SKM-1 treated with dmso at 0.1 percent for 144 hours (cell line): ENCODE measurements around the gene TMPRSS7.

Experiments
- DNase-seq: peaks from one replicate; lab custom pipeline; 2025; ENCODE audit not compliant: unreplicated experiment; lab: John Stamatoyannopoulos, UW

Gene TMPRSS7

GRCh38 chr3:112034436-112034835, at the start of gene TMPRSS7:
TMPRSS7 (plus strand) TSS chr3:112034736; CDS start chr3:112034846, 110 bp downstream.
- no peak for DNase-seq

- DNase-seq, result no peak
Measured at GRCh38 chr3:111986800-111987199, 47.7 kb upstream of the TMPRSS7 start.

GRCh38 chr3:111989061-111989678, 45.4 kb upstream of the TMPRSS7 start:
- peak; percentile 40 for DNase-seq

- no peak for DNase-seq
Measured at GRCh38 chr3:111993038-111993437, 41.5 kb upstream of the TMPRSS7 start.

GRCh38 chr3:111998636-111999483, 35.7 kb upstream of the TMPRSS7 start, which contains the start of gene TAGLN3:
TAGLN3 (plus strand) TSS chr3:111998922; CDS start chr3:111999423, 501 bp downstream.
- no peak for DNase-seq

- DNase-seq, result no peak
Measured at GRCh38 chr3:111999484-112000324, 34.8 kb upstream of the TMPRSS7 start.

- no peak for DNase-seq
Measured at GRCh38 chr3:112000367-112000771, 34.2 kb upstream of the TMPRSS7 start.

- no peak for DNase-seq
Measured at GRCh38 chr3:112000966-112001365, 33.6 kb upstream of the TMPRSS7 start.

- no peak for DNase-seq
Measured at GRCh38 chr3:112001526-112001925, 33.0 kb upstream of the TMPRSS7 start.

GRCh38 chr3:112002096-112002971, 32.2 kb upstream of the TMPRSS7 start:
- DNase-seq, result no peak

GRCh38 chr3:112003321-112004080, 31.0 kb upstream of the TMPRSS7 start:
- DNase-seq, result no peak

- no peak for DNase-seq
Measured at GRCh38 chr3:112004187-112004586, 30.3 kb upstream of the TMPRSS7 start.

GRCh38 chr3:112004669-112005068, 29.9 kb upstream of the TMPRSS7 start:
- no peak for DNase-seq

- DNase-seq, result no peak
Measured at GRCh38 chr3:112005091-112005672, 29.4 kb upstream of the TMPRSS7 start.

GRCh38 chr3:112007633-112008032, 26.9 kb upstream of the TMPRSS7 start:
- no peak for DNase-seq

- no peak for DNase-seq
Measured at GRCh38 chr3:112009670-112010069, 24.9 kb upstream of the TMPRSS7 start.

- DNase-seq, result no peak
Measured at GRCh38 chr3:112010636-112011035, 23.9 kb upstream of the TMPRSS7 start.

GRCh38 chr3:112011376-112011940, 23.1 kb upstream of the TMPRSS7 start:
- DNase-seq, result no peak
